Epithelial cell of proximal tubule (primary cell): ENCODE measurements around the gene CCSER1. TPM values are rescaled to one million over a fixed set of nuclear protein-coding genes. Genes with fewer than 3 reads are reported as not detected.

Experiments used
- DNase-seq: peaks from one replicate; pipeline ENCODE4 v3.0.0-alpha.2; 2011; ENCODE audit warnings: low read depth
- H3K4me3 ChIP-seq: 2 replicates; pipeline ENCODE4 v1.5.1; 2011; ENCODE audit warnings: low read depth, mild to moderate bottlenecking, low read length
- CTCF ChIP-seq: conservative IDR thresholded peaks from 2 replicates; pipeline ENCODE4 v1.5.1; 2012; ENCODE audit warnings: low read depth, mild to moderate bottlenecking, low read length
- total RNA-seq: library from RNA; depleted of rRNA; stranded (reverse); fragments of >200 nt; gene quantifications from 2 replicates; pipeline ENCODE4 v1.2.3, GENCODE V29; 2015

The CCSER1 gene
- total RNA-seq, 1 donor from 2014 or later = not detected

DNA sequence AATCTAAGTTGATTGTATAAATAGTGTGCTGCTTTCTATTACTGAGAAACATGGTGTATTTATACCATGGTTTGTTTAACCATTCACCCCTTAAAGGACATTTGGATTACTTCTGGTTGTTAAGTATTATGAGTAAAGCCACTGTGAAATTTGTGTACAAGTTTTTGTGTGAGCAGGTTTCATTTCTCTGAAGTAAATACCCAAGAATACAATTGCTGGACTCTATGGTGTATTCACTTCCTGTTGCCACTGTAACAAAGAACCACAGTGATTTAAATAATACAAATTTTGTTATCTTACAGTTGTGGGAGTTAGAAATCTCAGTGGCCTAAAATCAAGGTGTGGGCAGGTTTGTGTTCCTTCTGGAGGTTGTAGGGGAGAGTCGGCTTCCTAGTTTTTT, 869.6 kb downstream of the CCSER1 start:
- TF ChIP-seq CTCF = no peak
- DNase-seq = no peak

GRCh38 chr4:91015861-91016260, 888.7 kb downstream of the CCSER1 start:
- DNase-seq = no peak
- H3K4me3 ChIP-seq = no peak overlapping the region
- no peak for TF ChIP-seq CTCF

More for the DNA sequence above, 869.6 kb downstream of the CCSER1 start:
- H3K4me3 ChIP-seq = no peak overlapping the region

DNA sequence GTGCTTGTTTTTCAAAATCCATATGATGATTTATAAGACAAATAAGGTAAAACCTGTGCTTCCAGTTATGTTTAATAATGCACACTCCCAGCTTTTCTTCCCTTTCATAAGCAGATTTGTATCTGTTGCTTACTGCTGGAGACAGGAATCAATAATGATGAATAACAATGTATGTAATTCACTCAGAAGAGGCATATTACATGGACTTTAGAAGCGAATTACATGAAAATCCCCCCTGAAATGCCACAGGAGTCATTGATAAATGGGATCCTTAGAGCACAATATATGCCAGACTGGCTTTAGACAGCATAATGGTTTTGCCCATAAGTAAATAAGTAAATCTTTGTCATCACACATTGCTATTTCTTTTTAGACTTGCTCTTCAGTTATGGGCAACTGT, 892.3 kb downstream of the CCSER1 start:
- TF ChIP-seq CTCF = no peak
- no peak overlapping the region for H3K4me3 ChIP-seq
- DNase-seq = no peak

DNA sequence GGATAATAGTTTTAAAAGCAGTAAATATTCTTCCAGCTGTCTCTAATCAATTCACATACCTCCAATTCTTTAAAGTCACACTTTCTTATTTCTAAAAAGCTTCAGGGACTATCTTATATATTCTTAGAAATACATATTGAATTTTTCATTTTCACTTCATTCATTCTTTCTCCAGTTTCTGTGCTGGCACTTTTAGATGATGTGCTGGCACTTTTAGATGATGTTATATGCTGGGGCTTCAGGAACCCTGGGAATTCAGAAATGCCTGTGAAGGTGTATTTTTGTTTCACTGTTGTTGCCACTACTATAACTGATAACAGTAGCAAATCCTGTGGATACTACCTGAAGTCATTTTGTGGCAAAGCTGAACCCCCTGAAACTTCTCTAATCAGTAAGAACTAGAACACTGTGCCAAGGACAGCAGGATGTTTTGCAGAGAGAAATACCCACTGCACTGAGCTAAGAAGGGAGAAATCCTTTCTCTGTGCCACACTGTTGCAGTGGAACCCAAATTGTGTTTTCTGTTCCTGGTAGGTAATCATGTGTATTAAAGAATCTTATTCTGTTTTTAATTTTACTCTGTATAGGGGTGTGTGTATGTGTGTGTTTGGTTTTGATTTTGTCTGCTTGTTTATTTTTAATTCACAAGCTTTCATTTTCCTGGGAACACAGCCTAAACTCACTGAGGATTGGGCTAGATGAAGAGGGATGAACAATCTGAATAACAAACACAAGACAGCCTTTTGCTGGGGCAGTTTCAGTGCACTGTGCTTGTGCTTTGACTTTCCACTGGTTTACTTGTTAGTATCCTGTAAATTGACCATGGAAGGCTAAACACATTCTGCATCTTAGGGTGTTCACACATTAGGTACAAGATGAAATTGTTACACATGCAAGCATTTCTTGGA, 898.3 kb downstream of the CCSER1 start:
- H3K4me3 ChIP-seq = no peak overlapping the region
- DNase-seq = no peak
- TF ChIP-seq CTCF = no peak

- H3K4me3 ChIP-seq = no peak overlapping the region
- TF ChIP-seq CTCF = no peak
- DNase-seq = no peak
Measured at GRCh38 chr4:91028228-91028627, 901.0 kb downstream of the CCSER1 start.

DNA sequence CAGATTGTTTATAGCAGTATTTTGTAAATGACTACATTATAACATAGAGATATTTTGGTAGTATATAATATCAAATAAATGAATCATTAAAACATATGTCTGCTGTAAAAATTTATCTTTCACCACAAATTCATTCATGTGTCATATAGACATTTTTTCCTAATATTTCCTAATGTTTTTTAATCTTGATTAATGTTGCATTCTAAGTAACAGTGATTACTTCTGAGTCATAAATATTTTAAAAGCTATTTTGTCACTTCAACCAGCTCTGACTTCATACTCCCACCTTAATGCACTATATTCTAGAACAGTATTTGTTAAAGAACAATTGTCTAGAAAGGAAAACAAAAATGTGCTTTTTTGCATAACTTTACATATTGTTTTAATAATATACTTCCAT, 904.6 kb downstream of the CCSER1 start:
- TF ChIP-seq CTCF = no peak
- DNase-seq = no peak
- H3K4me3 ChIP-seq = no peak overlapping the region
